ENCODE measurements around the gene PEA15. TPM values are rescaled to one million over a fixed set of nuclear protein-coding genes. Genes with fewer than 3 reads are reported as not detected.
A peak's percentile ranks its signal among the peaks of the same experiment; 100 is the strongest.

Gene PEA15
- total RNA-seq, 2 experiments from 2014 or later = 51.7 to 57.4 TPM

- peak overlapping the region; percentile 27 for H3K27ac Mint-ChIP-seq
- no peaks in the 10 kb centered on the region for H3K9me3 Mint-ChIP-seq
- peaks cover 44% of the 10 kb centered on the region for H3K4me1 Mint-ChIP-seq
- peaks cover 30% of the 10 kb centered on the region for H3K36me3 Mint-ChIP-seq
- no peaks in the 10 kb centered on the region for H3K27me3 Mint-ChIP-seq
- H3K4me3 Mint-ChIP-seq = no peak overlapping the region
- DNase-seq = no peak
Measured at GRCh38 chr1:160209321-160210046, 4.3 kb downstream of the PEA15 start.

GRCh38 chr1:160210561-160210960 lies 5.4 kb downstream of the PEA15 start:
- Mint-ChIP-seq H3K27ac (peak overlapping the region; percentile 36), H3K27me3 (no peaks in the 10 kb centered on the region), H3K4me1 (peaks cover 41% of the 10 kb centered on the region), H3K9me3 (no peaks in the 10 kb centered on the region), H3K4me3 (no peak overlapping the region), H3K36me3 (peaks cover 29% of the 10 kb centered on the region)
- DNase-seq = no peak

GRCh38 chr1:160211046-160211790 lies 6.0 kb downstream of the PEA15 start:
- peak overlapping the region; percentile 4 for H3K27ac Mint-ChIP-seq
- no peaks in the 10 kb centered on the region for H3K27me3 Mint-ChIP-seq
- H3K4me3 Mint-ChIP-seq = no peak overlapping the region
- no peaks in the 10 kb centered on the region for H3K9me3 Mint-ChIP-seq
- peaks cover 29% of the 10 kb centered on the region for H3K36me3 Mint-ChIP-seq
- DNase-seq = no peak
- H3K4me1 Mint-ChIP-seq = peaks cover 38% of the 10 kb centered on the region

GRCh38 chr1:160214481-160215140 lies 9.4 kb downstream of the PEA15 start:
- no peaks in the 10 kb centered on the region for H3K9me3 Mint-ChIP-seq
- no peak for DNase-seq
- no peak overlapping the region for H3K27ac Mint-ChIP-seq
- H3K4me1 Mint-ChIP-seq = peaks cover 11% of the 10 kb centered on the region
- no peak overlapping the region for H3K4me3 Mint-ChIP-seq
- H3K27me3 Mint-ChIP-seq = no peaks in the 10 kb centered on the region
- H3K36me3 Mint-ChIP-seq = peaks cover 19% of the 10 kb centered on the region

- H3K4me3 Mint-ChIP-seq = no peak overlapping the region
- H3K27ac Mint-ChIP-seq = peak overlapping the region; percentile 0
- no peaks in the 10 kb centered on the region for H3K4me1 Mint-ChIP-seq
- H3K27me3 Mint-ChIP-seq = no peaks in the 10 kb centered on the region
- DNase-seq = no peak
- H3K36me3 Mint-ChIP-seq = peaks cover 17% of the 10 kb centered on the region
- no peaks in the 10 kb centered on the region for H3K9me3 Mint-ChIP-seq
Measured at GRCh38 chr1:160216301-160216700, 11.1 kb downstream of the PEA15 start.

GRCh38 chr1:160217481-160218051 lies 12.4 kb downstream of the PEA15 start:
- Mint-ChIP-seq H3K4me3 (no peak overlapping the region), H3K27me3 (no peaks in the 10 kb centered on the region), H3K9me3 (no peaks in the 10 kb centered on the region), H3K36me3 (peaks cover 14% of the 10 kb centered on the region), H3K27ac (no peak overlapping the region), H3K4me1 (no peaks in the 10 kb centered on the region)
- DNase-seq = no peak

- H3K36me3 Mint-ChIP-seq = peaks cover 7% of the 10 kb centered on the region
- no peaks in the 10 kb centered on the region for H3K27me3 Mint-ChIP-seq
- H3K27ac Mint-ChIP-seq = no peak overlapping the region
- no peaks in the 10 kb centered on the region for H3K4me1 Mint-ChIP-seq
- no peak overlapping the region for H3K4me3 Mint-ChIP-seq
- H3K9me3 Mint-ChIP-seq = no peaks in the 10 kb centered on the region
- no peak for DNase-seq
Measured at GRCh38 chr1:160219062-160219929, 14.1 kb downstream of the PEA15 start.

- H3K27me3 Mint-ChIP-seq = no peaks in the 10 kb centered on the region
- DNase-seq = no peak
- no peak overlapping the region for H3K4me3 Mint-ChIP-seq
- H3K4me1 Mint-ChIP-seq = no peaks in the 10 kb centered on the region
- H3K9me3 Mint-ChIP-seq = no peaks in the 10 kb centered on the region
- H3K36me3 Mint-ChIP-seq = peaks cover 6% of the 10 kb centered on the region
- H3K27ac Mint-ChIP-seq = no peak overlapping the region
Measured at GRCh38 chr1:160220301-160220700, 15.1 kb downstream of the PEA15 start.

GRCh38 chr1:160221089-160221488 lies 15.9 kb downstream of the PEA15 start:
- Mint-ChIP-seq H3K27me3 (no peaks in the 10 kb centered on the region), H3K4me1 (no peaks in the 10 kb centered on the region), H3K36me3 (peaks cover 8% of the 10 kb centered on the region), H3K4me3 (no peak overlapping the region), H3K27ac (no peak overlapping the region), H3K9me3 (no peaks in the 10 kb centered on the region)
- no peak for DNase-seq

- H3K36me3 Mint-ChIP-seq = peaks cover 7% of the 10 kb centered on the region
- no peak for DNase-seq
- no peak overlapping the region for H3K4me3 Mint-ChIP-seq
- H3K4me1 Mint-ChIP-seq = no peaks in the 10 kb centered on the region
- no peaks in the 10 kb centered on the region for H3K9me3 Mint-ChIP-seq
- no peaks in the 10 kb centered on the region for H3K27me3 Mint-ChIP-seq
- H3K27ac Mint-ChIP-seq = no peak overlapping the region
Measured at GRCh38 chr1:160222546-160222945, 17.4 kb downstream of the PEA15 start.

- Mint-ChIP-seq H3K27ac (no peak overlapping the region), H3K4me1 (no peaks in the 10 kb centered on the region), H3K9me3 (no peaks in the 10 kb centered on the region), H3K4me3 (no peak overlapping the region), H3K27me3 (no peaks in the 10 kb centered on the region), H3K36me3 (peaks cover 13% of the 10 kb centered on the region)
- no peak for DNase-seq
Measured at GRCh38 chr1:160224606-160225005, 19.4 kb downstream of the PEA15 start.

- Mint-ChIP-seq H3K36me3 (peaks cover 14% of the 10 kb centered on the region), H3K4me3 (no peak overlapping the region), H3K9me3 (no peaks in the 10 kb centered on the region), H3K27ac (no peak overlapping the region), H3K27me3 (no peaks in the 10 kb centered on the region), H3K4me1 (no peaks in the 10 kb centered on the region)
- no peak for DNase-seq
Measured at GRCh38 chr1:160225345-160225744, 20.2 kb downstream of the PEA15 start.

GRCh38 chr1:160226623-160227022 lies 21.4 kb downstream of the PEA15 start:
- no peak for DNase-seq
- no peaks in the 10 kb centered on the region for H3K27me3 Mint-ChIP-seq
- H3K36me3 Mint-ChIP-seq = peaks cover 19% of the 10 kb centered on the region
- no peaks in the 10 kb centered on the region for H3K9me3 Mint-ChIP-seq
- no peak overlapping the region for H3K27ac Mint-ChIP-seq
- no peaks in the 10 kb centered on the region for H3K4me1 Mint-ChIP-seq
- no peak overlapping the region for H3K4me3 Mint-ChIP-seq

GRCh38 chr1:160227034-160227433 lies 21.9 kb downstream of the PEA15 start:
- no peak overlapping the region for H3K27ac Mint-ChIP-seq

More at GRCh38 chr1:160227034-160227433, 21.9 kb downstream of the PEA15 start:
- DNase-seq = no peak
- Mint-ChIP-seq H3K9me3 (no peaks in the 10 kb centered on the region), H3K4me3 (no peak overlapping the region), H3K27me3 (no peaks in the 10 kb centered on the region), H3K36me3 (peaks cover 19% of the 10 kb centered on the region), H3K4me1 (no peaks in the 10 kb centered on the region)

Measured in activated naive CD8-positive, alpha-beta T cell treated with anti-CD3 and anti-CD28 coated beads for 36 hours (primary cell).